Epithelial cell of esophagus (primary cell): ENCODE data around the gene DPM3.
A peak's percentile ranks its signal among the peaks of the same experiment; 100 is the strongest.

Experiments used
- DNase-seq: peaks from one replicate; pipeline ENCODE4 v3.0.0; 2010; ENCODE audit warnings: low read depth
- H3K4me3 ChIP-seq: 2 replicates; pipeline ENCODE4 v1.5.1; 2011; ENCODE audit warnings: mild to moderate bottlenecking, low read length, control low read depth
- TF ChIP-seq, protein P1 (sequence below): IDR thresholded peaks from 2 replicates; pipeline ENCODE4 v1.5.1; 2011; ENCODE audit warnings: low read depth, mild to moderate bottlenecking, low read length, control low read depth, inconsistent platforms; ENCODE audit not compliant: insufficient read depth; ENCODE audit errors: missing control alignments

Gene DPM3

DNA sequence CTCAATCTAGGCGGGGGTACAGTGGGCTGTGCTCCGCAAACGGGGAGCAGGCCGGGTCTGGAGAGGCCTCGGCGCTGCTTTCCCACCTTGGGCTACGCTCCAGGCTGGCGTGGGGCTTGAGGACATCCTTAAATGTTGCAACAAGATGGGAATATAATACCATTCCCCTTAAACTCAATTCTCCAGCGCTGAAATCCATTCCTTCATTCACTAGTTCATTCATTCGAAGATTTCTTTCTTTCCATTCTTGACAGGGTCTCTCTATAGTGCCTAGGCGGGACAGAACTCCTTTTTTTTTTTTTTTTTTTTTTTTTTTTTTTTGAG, 261 bp upstream of the DPM3 start:
- H3K4me3 ChIP-seq, result peak overlapping the region; percentile 88
- DNase-seq, result no peak
- TF ChIP-seq, protein P1, sequence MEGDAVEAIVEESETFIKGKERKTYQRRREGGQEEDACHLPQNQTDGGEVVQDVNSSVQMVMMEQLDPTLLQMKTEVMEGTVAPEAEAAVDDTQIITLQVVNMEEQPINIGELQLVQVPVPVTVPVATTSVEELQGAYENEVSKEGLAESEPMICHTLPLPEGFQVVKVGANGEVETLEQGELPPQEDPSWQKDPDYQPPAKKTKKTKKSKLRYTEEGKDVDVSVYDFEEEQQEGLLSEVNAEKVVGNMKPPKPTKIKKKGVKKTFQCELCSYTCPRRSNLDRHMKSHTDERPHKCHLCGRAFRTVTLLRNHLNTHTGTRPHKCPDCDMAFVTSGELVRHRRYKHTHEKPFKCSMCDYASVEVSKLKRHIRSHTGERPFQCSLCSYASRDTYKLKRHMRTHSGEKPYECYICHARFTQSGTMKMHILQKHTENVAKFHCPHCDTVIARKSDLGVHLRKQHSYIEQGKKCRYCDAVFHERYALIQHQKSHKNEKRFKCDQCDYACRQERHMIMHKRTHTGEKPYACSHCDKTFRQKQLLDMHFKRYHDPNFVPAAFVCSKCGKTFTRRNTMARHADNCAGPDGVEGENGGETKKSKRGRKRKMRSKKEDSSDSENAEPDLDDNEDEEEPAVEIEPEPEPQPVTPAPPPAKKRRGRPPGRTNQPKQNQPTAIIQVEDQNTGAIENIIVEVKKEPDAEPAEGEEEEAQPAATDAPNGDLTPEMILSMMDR, result no peak

DNA sequence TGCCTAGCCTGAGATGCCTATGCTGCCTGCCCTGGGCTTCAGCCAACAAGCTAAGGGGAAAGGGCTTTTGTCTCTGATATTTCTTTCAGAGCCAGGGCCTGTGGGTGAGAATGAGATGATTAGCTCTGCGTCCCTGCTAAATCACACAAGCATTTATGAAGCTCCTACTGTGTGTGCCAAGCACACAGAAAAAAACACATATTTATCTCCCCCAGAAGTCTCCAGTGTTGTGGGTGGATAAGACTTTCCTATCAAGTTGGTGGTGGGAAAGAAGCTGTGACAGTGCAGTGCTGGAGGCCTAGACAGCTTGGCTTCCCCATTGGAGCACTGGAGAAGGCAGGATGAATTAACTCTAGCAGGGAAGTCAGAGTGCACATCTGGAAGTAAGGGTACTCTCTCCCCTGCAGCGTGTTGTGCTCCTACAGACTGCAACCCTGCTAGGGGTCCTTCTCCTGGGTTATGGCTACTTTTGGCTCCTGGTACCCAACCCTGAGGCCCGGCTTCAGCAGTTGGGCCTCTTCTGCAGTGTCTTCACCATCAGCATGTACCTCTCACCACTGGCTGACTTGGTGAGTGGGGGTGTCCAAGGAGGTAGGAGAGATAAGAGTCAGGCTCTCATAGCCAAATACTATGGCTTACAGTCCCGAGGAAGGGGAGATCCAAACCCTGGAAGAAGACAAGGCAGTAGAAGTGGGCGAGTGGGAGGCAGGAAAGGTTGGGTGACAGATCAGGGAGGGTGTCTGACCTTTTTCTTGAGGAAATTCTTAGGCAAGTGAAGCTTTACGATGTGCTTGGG, 3.0 kb downstream of the DPM3 start:
- no peak for DNase-seq
- peak overlapping the region; percentile 81 for H3K4me3 ChIP-seq
- TF ChIP-seq, protein P1, result no peak

DNA sequence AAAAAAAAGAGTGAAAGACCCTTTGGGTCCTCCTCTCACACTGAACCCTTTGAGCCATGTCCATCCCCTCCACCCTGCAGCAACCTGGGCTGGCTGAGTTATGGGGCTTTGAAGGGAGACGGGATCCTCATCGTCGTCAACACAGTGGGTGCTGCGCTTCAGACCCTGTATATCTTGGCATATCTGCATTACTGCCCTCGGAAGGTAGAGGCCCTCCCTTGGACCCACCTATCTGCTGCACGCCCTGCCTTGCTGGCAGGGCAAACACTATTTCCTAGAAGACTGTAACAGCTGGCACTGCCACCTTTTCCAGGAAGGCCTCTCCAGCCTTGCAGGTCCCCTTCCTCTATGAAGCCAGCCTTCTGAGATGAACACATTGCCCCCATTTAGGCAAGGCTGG, 3.6 kb downstream of the DPM3 start:
- no peak for DNase-seq

DNA sequence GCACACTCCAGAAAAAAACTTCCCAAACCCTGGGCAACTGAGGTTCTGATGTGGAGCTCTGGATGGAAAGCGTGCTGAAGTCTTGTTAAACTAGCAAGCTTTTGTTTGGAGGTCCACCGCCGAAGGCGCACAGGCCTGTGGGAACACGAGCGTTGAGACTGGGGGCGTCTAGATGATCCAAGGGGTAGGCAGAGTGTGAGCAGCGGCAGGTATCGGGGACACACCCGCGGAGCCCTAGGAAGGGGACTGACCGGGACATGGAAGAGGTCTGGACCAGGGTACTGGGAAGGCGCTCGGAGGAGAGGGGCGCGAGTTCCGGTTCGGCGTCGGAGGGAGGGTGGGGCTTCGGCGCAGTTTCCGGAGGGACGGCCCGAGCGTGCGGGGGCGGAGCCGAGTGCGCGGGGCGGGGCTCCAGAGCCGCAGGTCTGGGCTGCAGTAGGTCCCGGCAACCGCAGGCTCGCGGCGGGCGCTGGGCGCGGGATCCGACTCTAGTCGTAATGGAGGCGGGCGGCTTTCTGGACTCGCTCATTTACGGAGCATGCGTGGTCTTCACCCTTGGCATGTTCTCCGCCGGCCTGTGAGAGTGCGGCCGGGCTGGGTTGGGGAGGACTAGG, 4.8 kb downstream of the DPM3 start, which contains the start of gene SLC50A1:
TSS of gene SLC50A1 (plus strand) at position 438 of the 614 bp plus-strand sequence. CDS start at position 498, 60 bp downstream.
- DNase-seq, result peak; percentile 96
- TF ChIP-seq, protein P1, result peak; percentile 26
- peak within 1 kb of the TSS; percentile 81 for H3K4me3 ChIP-seq

More for the DNA sequence above, 3.6 kb downstream of the DPM3 start:
- TF ChIP-seq, protein P1, result no peak
- H3K4me3 ChIP-seq, result peak overlapping the region; percentile 81

DNA sequence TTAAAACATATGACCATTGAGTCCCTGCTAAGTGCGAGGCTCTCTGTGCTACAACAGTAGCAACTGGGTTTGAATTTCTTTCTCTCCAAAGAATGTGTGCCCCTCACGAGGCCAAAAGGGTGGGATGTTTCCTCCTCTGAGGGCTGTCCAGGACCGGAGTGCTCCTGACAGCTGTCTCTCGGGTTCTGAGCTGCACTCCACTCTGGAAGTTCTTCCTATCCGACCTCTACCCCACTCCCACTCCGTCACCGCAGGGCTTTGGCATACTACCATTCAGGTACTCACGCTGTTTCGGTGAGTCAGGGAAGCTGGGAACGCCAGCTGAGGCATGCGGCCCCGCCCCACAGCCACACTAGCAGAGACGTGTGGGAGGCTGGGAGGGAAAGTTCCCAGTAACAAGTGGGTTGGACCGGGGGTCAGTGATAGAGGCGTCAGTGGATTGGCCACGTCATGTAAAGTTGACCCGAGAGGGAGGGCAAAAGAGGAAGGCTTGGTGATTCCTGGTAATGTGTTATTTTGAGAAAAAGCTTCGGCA, 5.4 kb downstream of the DPM3 start:
- TF ChIP-seq, protein P1, result no peak
- peak; percentile 100 for DNase-seq
- H3K4me3 ChIP-seq, result peak overlapping the region; percentile 81

DNA sequence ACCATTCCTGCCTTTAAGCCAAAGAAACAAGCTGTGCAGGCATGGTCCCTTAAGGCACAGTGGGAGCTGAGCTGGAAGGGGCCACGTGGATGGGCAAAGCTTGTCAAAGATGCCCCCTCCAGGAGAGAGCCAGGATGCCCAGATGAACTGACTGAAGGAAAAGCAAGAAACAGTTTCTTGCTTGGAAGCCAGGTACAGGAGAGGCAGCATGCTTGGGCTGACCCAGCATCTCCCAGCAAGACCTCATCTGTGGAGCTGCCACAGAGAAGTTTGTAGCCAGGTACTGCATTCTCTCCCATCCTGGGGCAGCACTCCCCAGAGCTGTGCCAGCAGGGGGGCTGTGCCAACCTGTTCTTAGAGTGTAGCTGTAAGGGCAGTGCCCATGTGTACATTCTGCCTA, 6.0 kb downstream of the DPM3 start:
- peak overlapping the region; percentile 81 for H3K4me3 ChIP-seq
- DNase-seq, result peak; percentile 42
- TF ChIP-seq, protein P1, result peak; percentile 8
